ENCODE results near the gene SETD7. TPM values are rescaled to one million over a fixed set of nuclear protein-coding genes. Genes with fewer than 3 reads are reported as not detected.

The SETD7 gene
- total and polyA plus RNA-seq, 7 donors = 15.2 to 96.0 (median 78.4) TPM

DNA sequence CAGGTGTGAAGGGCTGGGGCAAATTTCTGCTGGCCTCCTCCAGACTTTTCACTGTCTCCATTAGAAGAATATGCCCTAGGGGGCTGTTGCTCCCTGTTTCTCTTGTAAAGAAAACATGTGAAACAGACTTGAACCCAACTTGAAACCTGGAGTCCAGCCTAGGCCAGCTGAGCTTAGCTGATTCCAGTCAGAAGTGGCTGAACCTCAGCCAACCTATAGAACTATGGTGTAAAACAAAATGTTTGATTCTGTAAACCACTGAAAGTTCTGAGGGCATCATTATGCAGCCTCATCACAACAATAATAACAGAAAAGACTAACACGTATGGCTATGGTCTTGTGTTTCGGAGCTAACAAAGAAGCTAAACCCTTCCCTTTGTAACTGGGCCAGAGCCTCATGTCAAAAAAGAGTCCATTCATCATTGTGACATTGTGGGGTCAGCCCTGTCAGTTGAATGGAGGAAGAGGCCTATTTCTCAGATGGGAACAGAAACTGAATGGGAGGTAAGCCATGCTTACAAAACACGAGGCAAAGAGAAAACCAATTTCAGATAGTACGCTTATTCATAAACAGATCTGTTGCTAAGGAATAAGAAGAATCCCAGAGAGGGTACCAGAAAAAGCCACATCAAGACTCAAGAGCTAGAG is 34.1 kb downstream of the SETD7 start:
- ATAC-seq = no peak
- H3K27ac ChIP-seq = no peak overlapping the region
- H3K36me3 ChIP-seq (ENCODE audit: insufficient read depth in 1 of 2, low read depth in 1 of 2) = peaks cover 4 to 96% of the 10 kb centered on the region in 2 donors
- TF ChIP-seq, protein P1, sequence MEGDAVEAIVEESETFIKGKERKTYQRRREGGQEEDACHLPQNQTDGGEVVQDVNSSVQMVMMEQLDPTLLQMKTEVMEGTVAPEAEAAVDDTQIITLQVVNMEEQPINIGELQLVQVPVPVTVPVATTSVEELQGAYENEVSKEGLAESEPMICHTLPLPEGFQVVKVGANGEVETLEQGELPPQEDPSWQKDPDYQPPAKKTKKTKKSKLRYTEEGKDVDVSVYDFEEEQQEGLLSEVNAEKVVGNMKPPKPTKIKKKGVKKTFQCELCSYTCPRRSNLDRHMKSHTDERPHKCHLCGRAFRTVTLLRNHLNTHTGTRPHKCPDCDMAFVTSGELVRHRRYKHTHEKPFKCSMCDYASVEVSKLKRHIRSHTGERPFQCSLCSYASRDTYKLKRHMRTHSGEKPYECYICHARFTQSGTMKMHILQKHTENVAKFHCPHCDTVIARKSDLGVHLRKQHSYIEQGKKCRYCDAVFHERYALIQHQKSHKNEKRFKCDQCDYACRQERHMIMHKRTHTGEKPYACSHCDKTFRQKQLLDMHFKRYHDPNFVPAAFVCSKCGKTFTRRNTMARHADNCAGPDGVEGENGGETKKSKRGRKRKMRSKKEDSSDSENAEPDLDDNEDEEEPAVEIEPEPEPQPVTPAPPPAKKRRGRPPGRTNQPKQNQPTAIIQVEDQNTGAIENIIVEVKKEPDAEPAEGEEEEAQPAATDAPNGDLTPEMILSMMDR (IDR thresholded peaks at IDR 0.05) = no peak
- no peak for DNase-seq
- H3K27me3 ChIP-seq (ENCODE audit: insufficient read depth in 3 of 3, low read length in 2 of 3) = no peaks in the 10 kb centered on the region
- H3K9me3 ChIP-seq = no peaks in the 10 kb centered on the region
- H3K4me3 ChIP-seq = no peak overlapping the region
- intact Hi-C loops (cut with DNase I) = no loop called here
- H3K4me1 ChIP-seq = peaks cover 8% of the 10 kb centered on the region
- WGBS, 3 donors = 81 to 88% (median 82%) methylated on average over 4 of the region's 4 CpGs

DNA sequence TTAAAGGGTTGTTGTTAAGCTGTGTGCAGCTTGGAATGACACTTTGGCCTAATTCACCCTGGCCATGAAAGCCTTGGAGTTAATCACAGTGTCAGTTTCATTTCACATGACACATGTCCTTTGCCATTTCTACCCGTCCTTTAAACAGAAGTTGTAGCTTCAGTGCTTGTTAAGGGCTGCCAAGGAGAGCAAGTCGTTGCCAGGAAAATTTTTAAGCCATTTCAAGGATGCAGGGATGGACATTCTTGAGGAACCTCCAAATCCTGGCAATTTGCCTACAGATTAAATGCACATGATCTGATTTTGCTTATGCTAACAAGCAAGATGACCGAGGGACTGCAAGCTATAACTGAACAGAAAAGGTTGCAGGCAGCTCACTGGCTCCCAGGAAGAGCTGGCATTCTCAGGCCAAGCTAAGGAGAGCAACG is 40.5 kb downstream of the SETD7 start:
- Histone ChIP-seq H3K27me3 (ENCODE audit: insufficient read depth in 3 of 3, low read length in 2 of 3) (no peaks in the 10 kb centered on the region), H3K36me3 (ENCODE audit: insufficient read depth in 1 of 2, low read depth in 1 of 2) (peaks cover 4 to 76% of the 10 kb centered on the region in 2 donors), H3K9me3 (no peaks in the 10 kb centered on the region), H3K27ac (peak overlapping the region; percentile 66), H3K4me1 (peaks cover 40% of the 10 kb centered on the region), H3K4me3 (no peak overlapping the region)
- TF ChIP-seq, protein P1 (IDR thresholded peaks at IDR 0.05) = no peak
- 7 to 14% (median 9%) methylated on average over 4 of the region's 4 CpGs for WGBS, 3 donors
- intact Hi-C loops (cut with DNase I) = loop anchor here in 1 of 2 donors (5.0 kb wide), 1 partner anchor 47 kb away; no protein-coding TSS in a partner anchor
- DNase-seq (no peak), ATAC-seq (peak; percentile 57 to 87 (median 72))

DNA sequence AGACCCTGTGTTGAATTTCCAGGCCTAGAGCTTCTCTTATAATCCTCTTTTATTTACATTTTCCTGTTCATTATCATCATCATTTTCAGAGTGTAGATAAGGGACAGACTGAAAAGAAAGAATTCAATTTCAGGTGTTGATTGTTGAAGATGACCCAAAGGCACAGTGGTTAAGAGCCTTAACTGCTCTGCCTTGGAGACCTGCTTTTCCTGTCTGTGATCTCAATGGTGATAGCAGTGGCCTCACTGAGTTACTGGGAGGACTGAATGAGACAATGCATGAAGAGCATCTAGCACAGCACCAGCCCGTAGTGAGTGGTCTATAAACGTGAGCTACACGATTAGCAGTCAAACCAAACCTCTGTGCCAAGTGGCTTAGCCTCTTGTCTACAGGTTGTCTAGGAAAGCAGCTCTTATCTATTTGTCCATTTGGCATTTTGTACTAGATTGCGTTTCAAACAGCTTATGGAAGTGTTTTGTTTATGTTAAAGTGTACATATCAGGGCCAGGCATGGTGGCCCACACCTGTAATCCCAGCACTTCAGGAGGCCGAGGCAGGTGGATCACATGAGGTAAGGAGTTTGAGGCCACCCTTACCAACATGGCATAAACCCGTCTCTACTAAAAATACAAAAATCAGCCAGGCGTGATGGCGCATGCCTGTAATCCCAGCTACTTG is 41.5 kb downstream of the SETD7 start:
- intact Hi-C loops (cut with DNase I) = loop anchor here in 1 of 2 donors (5.0 kb wide), 1 partner anchor 48 kb away; no protein-coding TSS in a partner anchor
- Histone ChIP-seq H3K4me1 (peaks cover 47% of the 10 kb centered on the region), H3K27ac (peak overlapping the region; percentile 66), H3K36me3 (ENCODE audit: insufficient read depth in 1 of 2, low read depth in 1 of 2) (peaks cover 4 to 76% of the 10 kb centered on the region in 2 donors), H3K9me3 (no peaks in the 10 kb centered on the region), H3K27me3 (ENCODE audit: insufficient read depth in 3 of 3, low read length in 2 of 3) (no peaks in the 10 kb centered on the region), H3K4me3 (no peak overlapping the region)
- no peak for ATAC-seq
- TF ChIP-seq, protein P1 (IDR thresholded peaks at IDR 0.05) = no peak
- no peak for DNase-seq
- WGBS, 3 donors = 67 to 89% (median 68%) methylated on average over 8 of the region's 8 CpGs

DNA sequence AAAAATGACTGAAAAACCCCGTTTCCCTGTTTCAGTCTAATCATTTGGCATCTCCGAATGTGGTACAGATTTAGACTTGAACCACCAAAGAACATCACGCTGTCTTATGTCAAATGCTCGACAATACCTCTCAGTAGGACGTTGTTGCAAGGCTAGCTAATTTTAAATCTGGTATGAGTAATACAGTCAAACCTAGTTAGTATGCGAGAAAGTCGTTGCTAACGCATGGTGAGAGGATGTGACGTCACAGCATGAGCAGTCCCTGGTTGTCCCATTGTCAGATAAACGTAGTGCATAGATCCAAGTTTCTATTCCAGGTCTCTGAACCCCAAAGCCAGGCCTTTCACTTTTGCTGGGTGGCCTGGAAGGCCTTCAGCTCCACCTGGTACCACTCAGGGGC is 44.7 kb downstream of the SETD7 start:
- H3K4me1 ChIP-seq = peaks cover 60% of the 10 kb centered on the region
- H3K36me3 ChIP-seq (ENCODE audit: insufficient read depth in 1 of 2, low read depth in 1 of 2) = peaks cover 0 to 72% of the 10 kb centered on the region in 2 donors
- intact Hi-C loops (cut with DNase I) = no loop called here

More for the DNA sequence above, 44.7 kb downstream of the SETD7 start:
- ATAC-seq (peak; percentile 46 to 84 (median 75)), DNase-seq (no peak)
- TF ChIP-seq, protein P1 (IDR thresholded peaks at IDR 0.05) = no peak
- Histone ChIP-seq H3K27ac (peak overlapping the region; percentile 68), H3K4me3 (no peak overlapping the region), H3K27me3 (ENCODE audit: insufficient read depth in 3 of 3, low read length in 2 of 3) (no peaks in the 10 kb centered on the region), H3K9me3 (no peaks in the 10 kb centered on the region)
- 52 to 72% (median 55%) methylated on average over 10 of the region's 10 CpGs for WGBS, 3 donors
